ENCODE measurements around the gene NOSTRIN. TPM values are rescaled to one million over a fixed set of nuclear protein-coding genes. Genes with fewer than 3 reads are reported as not detected.
A peak's percentile ranks its signal among the peaks of the same experiment; 100 is the strongest.
"Not testable (repeated sequence)": the region's sequence is repeated elsewhere in the genome, so short reads cannot be mapped to it uniquely, and the experiment has no call there.

The NOSTRIN gene
- polyA plus RNA-seq, 3 donors from 2014 or later = not detected

GRCh38 chr2:168852481-168852880 lies 50.0 kb downstream of the NOSTRIN start:
- Mint-ChIP-seq H3K9me3 (no peaks in the 10 kb centered on the region), H3K36me3 (peaks cover 0 to 10% (median 4%) of the 10 kb centered on the region in 3 donors)

GRCh38 chr2:168853471-168853870 lies 51.0 kb downstream of the NOSTRIN start:
- DNase-seq = no peak
- peaks cover 0 to 10% (median 4%) of the 10 kb centered on the region in 3 donors for H3K36me3 Mint-ChIP-seq
- H3K27me3 Mint-ChIP-seq (ENCODE audit: low read depth in 3 of 3) = peaks cover 0 to 1% (median 0%) of the 10 kb centered on the region in 3 donors
- peaks cover 7 to 9% of the 10 kb centered on the region in 2 donors for H3K4me1 Mint-ChIP-seq
- no peak overlapping the region for H3K27ac Mint-ChIP-seq
- H3K4me3 Mint-ChIP-seq = no peak overlapping the region
- H3K9me3 Mint-ChIP-seq = no peaks in the 10 kb centered on the region

More at GRCh38 chr2:168852481-168852880, 50.0 kb downstream of the NOSTRIN start:
- H3K27ac Mint-ChIP-seq = no peak overlapping the region
- H3K27me3 Mint-ChIP-seq (ENCODE audit: low read depth in 3 of 3) = peaks cover 0 to 1% (median 0%) of the 10 kb centered on the region in 3 donors
- no peak overlapping the region for H3K4me3 Mint-ChIP-seq
- DNase-seq = no peak
- peaks cover 7 to 9% of the 10 kb centered on the region in 2 donors for H3K4me1 Mint-ChIP-seq

- no peak for DNase-seq
- peaks cover 4 to 6% of the 10 kb centered on the region in 2 donors for H3K4me1 Mint-ChIP-seq
- no peaks in the 10 kb centered on the region for H3K9me3 Mint-ChIP-seq
- H3K4me3 Mint-ChIP-seq = no peak overlapping the region
- peaks cover 0 to 10% (median 4%) of the 10 kb centered on the region in 3 donors for H3K36me3 Mint-ChIP-seq
- peaks cover 0 to under 1% (median 0%) of the 10 kb centered on the region in 3 donors for H3K27me3 Mint-ChIP-seq (ENCODE audit: low read depth in 3 of 3)
- no peak overlapping the region for H3K27ac Mint-ChIP-seq
These were observed 52.2 kb downstream of the NOSTRIN start for GRCh38 chr2:168854651-168855050.

GRCh38 chr2:168855601-168856000 lies 53.2 kb downstream of the NOSTRIN start:
- peaks cover 0 to 10% (median 4%) of the 10 kb centered on the region in 3 donors for H3K36me3 Mint-ChIP-seq
- H3K9me3 Mint-ChIP-seq = no peaks in the 10 kb centered on the region
- H3K4me3 Mint-ChIP-seq = no peak overlapping the region
- H3K27ac Mint-ChIP-seq = no peak overlapping the region
- no peak for DNase-seq
- no peaks in the 10 kb centered on the region for H3K27me3 Mint-ChIP-seq (ENCODE audit: low read depth in 3 of 3)
- no peaks in the 10 kb centered on the region for H3K4me1 Mint-ChIP-seq

- Mint-ChIP-seq H3K27me3 (ENCODE audit: low read depth in 3 of 3) (no peaks in the 10 kb centered on the region), H3K27ac (no peak overlapping the region), H3K36me3 (peaks cover 0 to 12% (median 4%) of the 10 kb centered on the region in 3 donors), H3K4me1 (no peaks in the 10 kb centered on the region), H3K9me3 (no peaks in the 10 kb centered on the region), H3K4me3 (no peak overlapping the region)
- no peak for DNase-seq
These were observed 55.7 kb downstream of the NOSTRIN start for GRCh38 chr2:168858146-168858545.

GRCh38 chr2:168867164-168867563 lies 64.7 kb downstream of the NOSTRIN start:
- not testable (repeated sequence) for H3K9me3 Mint-ChIP-seq; DNase-seq; H3K4me3 Mint-ChIP-seq; H3K4me1 Mint-ChIP-seq; H3K27me3 Mint-ChIP-seq (ENCODE audit: low read depth in 3 of 3); H3K27ac Mint-ChIP-seq
- H3K36me3 Mint-ChIP-seq = peaks cover 5 to 29% (median 10%) of the 10 kb centered on the region in 3 donors

- not testable (repeated sequence) for H3K4me1 Mint-ChIP-seq; H3K4me3 Mint-ChIP-seq; DNase-seq; H3K27me3 Mint-ChIP-seq (ENCODE audit: low read depth in 3 of 3); H3K27ac Mint-ChIP-seq; H3K9me3 Mint-ChIP-seq
- H3K36me3 Mint-ChIP-seq = peaks cover 0 to 11% (median 4%) of the 10 kb centered on the region in 3 donors
These were observed 67.9 kb downstream of the NOSTRIN start for GRCh38 chr2:168870369-168870768.

GRCh38 chr2:168870824-168871223 lies 68.4 kb downstream of the NOSTRIN start:
- not testable (repeated sequence) for H3K9me3 Mint-ChIP-seq; H3K36me3 Mint-ChIP-seq; H3K27ac Mint-ChIP-seq; H3K27me3 Mint-ChIP-seq (ENCODE audit: low read depth in 3 of 3); H3K4me1 Mint-ChIP-seq; H3K4me3 Mint-ChIP-seq; DNase-seq

- Mint-ChIP-seq H3K27ac (no peak overlapping the region), H3K36me3 (no peaks in the 10 kb centered on the region), H3K9me3 (no peaks in the 10 kb centered on the region), H3K4me1 (peaks cover 0 to 13% of the 10 kb centered on the region in 2 donors), H3K4me3 (no peak overlapping the region), H3K27me3 (ENCODE audit: low read depth in 3 of 3) (peaks cover 0 to under 1% (median 0%) of the 10 kb centered on the region in 3 donors)
- DNase-seq = no peak
These were observed 72.1 kb downstream of the NOSTRIN start for GRCh38 chr2:168874368-168875054.

- not testable (repeated sequence) for H3K4me1 Mint-ChIP-seq, H3K36me3 Mint-ChIP-seq
These were observed 79.7 kb downstream of the NOSTRIN start for GRCh38 chr2:168882163-168882562.

GRCh38 chr2:168884975-168885374 lies 82.5 kb downstream of the NOSTRIN start:
- DNase-seq = no peak
- Mint-ChIP-seq H3K4me1 (peaks cover 3 to 9% of the 10 kb centered on the region in 2 donors), H3K36me3 (no peaks in the 10 kb centered on the region), H3K27me3 (ENCODE audit: low read depth in 3 of 3) (peaks cover under 1% of the 10 kb centered on the region in 3 donors), H3K9me3 (no peaks in the 10 kb centered on the region), H3K27ac (no peak overlapping the region), H3K4me3 (no peak overlapping the region)

More at GRCh38 chr2:168882163-168882562, 79.7 kb downstream of the NOSTRIN start:
- not testable (repeated sequence) for DNase-seq; H3K4me3 Mint-ChIP-seq; H3K9me3 Mint-ChIP-seq; H3K27me3 Mint-ChIP-seq (ENCODE audit: low read depth in 3 of 3); H3K27ac Mint-ChIP-seq

- Mint-ChIP-seq H3K4me3 (peak overlapping the region; percentile 92 to 97 (median 95)), H3K4me1 (peaks cover 11 to 18% of the 10 kb centered on the region in 2 donors), H3K9me3 (no peaks in the 10 kb centered on the region), H3K36me3 (peaks cover 0 to 4% (median 0%) of the 10 kb centered on the region in 3 donors), H3K27ac (no peak overlapping the region), H3K27me3 (ENCODE audit: low read depth in 3 of 3) (peaks cover 6 to 14% (median 8%) of the 10 kb centered on the region in 3 donors)
- no peak for DNase-seq
These were observed 87.2 kb downstream of the NOSTRIN start for GRCh38 chr2:168889635-168890005.

GRCh38 chr2:168890006-168890782 lies 87.8 kb downstream of the NOSTRIN start, which contains the start of gene SPC25:
Gene SPC25 (minus strand): TSS chr2:168890430. CDS start chr2:168889519, 911 bp downstream.
- H3K27me3 Mint-ChIP-seq (ENCODE audit: low read depth in 3 of 3) = peaks cover 6 to 16% (median 8%) of the 10 kb centered on the region in 3 donors
- peaks cover 11 to 18% of the 10 kb centered on the region in 2 donors for H3K4me1 Mint-ChIP-seq
- peaks cover 0 to 4% (median 0%) of the 10 kb centered on the region in 3 donors for H3K36me3 Mint-ChIP-seq
- H3K9me3 Mint-ChIP-seq = no peaks in the 10 kb centered on the region
- peak within 1 kb of the TSS in 5 of 6 donors; percentile 1 to 86 (median 63) for H3K27ac Mint-ChIP-seq
- H3K4me3 Mint-ChIP-seq = peak within 1 kb of the TSS; percentile 92 to 97 (median 95)
- peak; percentile 83 to 87 (median 86) for DNase-seq

GRCh38 chr2:168892327-168892726 lies 89.9 kb downstream of the NOSTRIN start:
- Mint-ChIP-seq H3K4me3 (no peak overlapping the region), H3K9me3 (no peaks in the 10 kb centered on the region), H3K36me3 (peaks cover 0 to 4% (median 0%) of the 10 kb centered on the region in 3 donors), H3K4me1 (peaks cover 11 to 18% of the 10 kb centered on the region in 2 donors), H3K27ac (no peak overlapping the region), H3K27me3 (ENCODE audit: low read depth in 3 of 3) (peaks cover 6 to 16% (median 12%) of the 10 kb centered on the region in 3 donors)
- DNase-seq = no peak
